ENCODE data around the gene PFKFB3.

Gene PFKFB3

DNA sequence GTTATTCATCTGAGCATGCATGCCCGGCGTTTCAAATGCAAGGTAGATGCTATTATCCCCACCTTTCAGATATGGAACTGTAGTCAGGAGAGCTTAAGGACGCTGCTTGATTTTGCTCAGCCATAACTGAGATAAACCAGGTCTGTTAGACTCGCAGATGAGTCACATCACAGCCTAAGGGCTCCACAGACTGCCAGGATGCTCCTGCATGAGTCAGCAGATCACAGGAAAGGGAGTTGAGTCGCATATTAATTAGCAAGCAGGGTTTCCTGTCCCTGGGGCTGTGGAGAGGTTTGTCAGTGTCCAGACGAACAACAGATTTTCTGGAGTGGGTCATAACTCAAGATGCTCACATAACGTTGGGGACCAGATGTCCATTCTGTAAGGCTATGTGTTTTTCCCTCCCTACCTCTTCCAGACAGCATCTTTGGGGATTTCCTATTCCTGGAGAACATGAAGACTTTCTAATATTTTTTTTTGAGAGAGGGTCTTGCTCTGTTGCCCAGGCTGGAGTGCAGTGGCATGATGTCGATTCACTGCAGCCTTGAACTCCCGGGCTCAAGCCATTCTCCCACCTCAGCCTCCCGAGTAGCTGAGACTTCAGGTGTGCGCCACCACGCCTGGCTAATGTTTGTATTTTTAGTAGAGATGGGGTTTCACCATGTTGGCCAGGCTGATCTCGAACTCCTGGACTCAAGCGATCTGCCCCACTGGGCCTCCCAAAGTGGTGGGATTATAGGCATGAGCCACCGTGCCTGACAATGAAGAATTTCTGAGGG lies 36.7 kb downstream of the PFKFB3 start:
- Histone ChIP-seq H3K9me3 (ENCODE audit: insufficient read depth, low read length) (no peaks in the 10 kb centered on the region), H3K9me2 (replicated peaks; ENCODE audit: insufficient read depth, low read length) (no peaks in the 10 kb centered on the region), H3K27ac (ENCODE audit: low read depth, low read length) (no peak overlapping the region), H2AFZ (ENCODE audit: low read depth, low read length, severe bottlenecking) (no peak overlapping the region), H4K20me1 (ENCODE audit: low read depth, low read length) (no peaks in the 10 kb centered on the region), H3K36me3 (ENCODE audit: low read length) (no peaks in the 10 kb centered on the region), H3K27me3 (ENCODE audit: low read length) (no peaks in the 10 kb centered on the region), H3F3A (ENCODE audit: insufficient read depth) (no peaks in the 10 kb centered on the region), H3K9ac (ENCODE audit: low read length) (no peak overlapping the region), H3K4me2 (ENCODE audit: low read depth, low read length, poor library complexity, severe bottlenecking) (no peak overlapping the region), H3K79me2 (ENCODE audit: insufficient read depth, low read length) (no peaks in the 10 kb centered on the region), H3K4me3 (ENCODE audit: insufficient read depth, low read length, poor library complexity, severe bottlenecking) (no peak overlapping the region)
- no peak for TF ChIP-seq EZH2phosphoT487 (conservative IDR thresholded peaks at IDR 0.05; ENCODE audit: low read length)
- TF ChIP-seq, protein P1, sequence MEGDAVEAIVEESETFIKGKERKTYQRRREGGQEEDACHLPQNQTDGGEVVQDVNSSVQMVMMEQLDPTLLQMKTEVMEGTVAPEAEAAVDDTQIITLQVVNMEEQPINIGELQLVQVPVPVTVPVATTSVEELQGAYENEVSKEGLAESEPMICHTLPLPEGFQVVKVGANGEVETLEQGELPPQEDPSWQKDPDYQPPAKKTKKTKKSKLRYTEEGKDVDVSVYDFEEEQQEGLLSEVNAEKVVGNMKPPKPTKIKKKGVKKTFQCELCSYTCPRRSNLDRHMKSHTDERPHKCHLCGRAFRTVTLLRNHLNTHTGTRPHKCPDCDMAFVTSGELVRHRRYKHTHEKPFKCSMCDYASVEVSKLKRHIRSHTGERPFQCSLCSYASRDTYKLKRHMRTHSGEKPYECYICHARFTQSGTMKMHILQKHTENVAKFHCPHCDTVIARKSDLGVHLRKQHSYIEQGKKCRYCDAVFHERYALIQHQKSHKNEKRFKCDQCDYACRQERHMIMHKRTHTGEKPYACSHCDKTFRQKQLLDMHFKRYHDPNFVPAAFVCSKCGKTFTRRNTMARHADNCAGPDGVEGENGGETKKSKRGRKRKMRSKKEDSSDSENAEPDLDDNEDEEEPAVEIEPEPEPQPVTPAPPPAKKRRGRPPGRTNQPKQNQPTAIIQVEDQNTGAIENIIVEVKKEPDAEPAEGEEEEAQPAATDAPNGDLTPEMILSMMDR (IDR thresholded peaks at IDR 0.05; ENCODE audit: insufficient read depth, low read length, poor library complexity, severe bottlenecking) = no peak

DNA sequence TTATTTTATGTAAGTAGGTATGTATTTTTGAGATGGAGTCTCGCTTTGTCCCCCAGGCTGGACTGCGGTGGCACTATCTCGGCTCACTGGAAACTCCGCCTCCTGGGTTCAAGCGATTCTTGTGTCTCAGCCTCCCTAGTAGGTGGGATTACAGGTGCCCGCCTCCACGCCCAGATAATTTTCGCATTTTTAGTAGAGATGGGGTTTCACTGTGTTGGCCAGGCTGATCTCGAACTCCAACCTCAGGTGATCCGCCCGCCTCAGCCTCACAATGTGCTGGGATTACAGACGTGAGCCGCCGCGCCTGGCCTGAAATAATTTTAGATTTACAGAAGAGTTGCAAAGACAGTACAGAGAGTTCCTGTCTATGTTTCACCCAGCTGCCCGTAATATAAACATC lies 37.5 kb downstream of the PFKFB3 start:
- H3F3A ChIP-seq (ENCODE audit: insufficient read depth) = no peaks in the 10 kb centered on the region
- H2AFZ ChIP-seq (ENCODE audit: low read depth, low read length, severe bottlenecking) = no peak overlapping the region
- no peaks in the 10 kb centered on the region for H3K36me3 ChIP-seq (ENCODE audit: low read length)
- H3K27me3 ChIP-seq (ENCODE audit: low read length) = no peaks in the 10 kb centered on the region
- H3K79me2 ChIP-seq (ENCODE audit: insufficient read depth, low read length) = no peaks in the 10 kb centered on the region
- no peak overlapping the region for H3K9ac ChIP-seq (ENCODE audit: low read length)
- no peaks in the 10 kb centered on the region for H3K9me3 ChIP-seq (ENCODE audit: insufficient read depth, low read length)
- H4K20me1 ChIP-seq (ENCODE audit: low read depth, low read length) = no peaks in the 10 kb centered on the region
- TF ChIP-seq, protein P1 (IDR thresholded peaks at IDR 0.05; ENCODE audit: insufficient read depth, low read length, poor library complexity, severe bottlenecking) = no peak
- TF ChIP-seq EZH2phosphoT487 (conservative IDR thresholded peaks at IDR 0.05; ENCODE audit: low read length) = no peak
- no peak overlapping the region for H3K4me3 ChIP-seq (ENCODE audit: insufficient read depth, low read length, poor library complexity, severe bottlenecking)
- H3K4me2 ChIP-seq (ENCODE audit: low read depth, low read length, poor library complexity, severe bottlenecking) = no peak overlapping the region
- H3K9me2 ChIP-seq (replicated peaks; ENCODE audit: insufficient read depth, low read length) = no peaks in the 10 kb centered on the region
- no peak overlapping the region for H3K27ac ChIP-seq (ENCODE audit: low read depth, low read length)

DNA sequence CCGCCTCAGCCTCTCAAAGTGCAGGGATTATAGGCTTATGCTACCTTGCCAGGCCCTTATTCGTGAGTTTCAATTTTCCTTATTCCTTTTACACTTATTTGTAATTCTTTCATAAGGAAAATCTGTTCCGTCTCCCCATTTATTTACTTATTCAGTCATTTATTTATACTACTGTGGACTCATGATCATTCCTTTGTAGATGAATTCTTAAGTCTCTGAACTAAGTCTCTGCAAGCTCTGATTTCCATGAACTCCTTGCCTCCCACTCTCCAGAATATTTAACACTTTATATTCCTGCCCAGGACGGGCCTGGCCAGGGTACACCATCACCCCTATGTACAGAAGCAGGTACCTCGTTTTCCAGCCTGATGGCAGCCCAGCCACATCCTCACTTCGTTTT lies 39.4 kb downstream of the PFKFB3 start:
- Histone ChIP-seq H3K27ac (ENCODE audit: low read depth, low read length) (no peak overlapping the region), H3K9ac (ENCODE audit: low read length) (no peak overlapping the region), H3K4me3 (ENCODE audit: insufficient read depth, low read length, poor library complexity, severe bottlenecking) (no peak overlapping the region), H2AFZ (ENCODE audit: low read depth, low read length, severe bottlenecking) (no peak overlapping the region), H3F3A (ENCODE audit: insufficient read depth) (no peaks in the 10 kb centered on the region), H3K79me2 (ENCODE audit: insufficient read depth, low read length) (no peaks in the 10 kb centered on the region), H3K4me2 (ENCODE audit: low read depth, low read length, poor library complexity, severe bottlenecking) (no peak overlapping the region), H3K36me3 (ENCODE audit: low read length) (no peaks in the 10 kb centered on the region), H3K9me3 (ENCODE audit: insufficient read depth, low read length) (no peaks in the 10 kb centered on the region), H4K20me1 (ENCODE audit: low read depth, low read length) (no peaks in the 10 kb centered on the region), H3K9me2 (replicated peaks; ENCODE audit: insufficient read depth, low read length) (no peaks in the 10 kb centered on the region), H3K27me3 (ENCODE audit: low read length) (no peaks in the 10 kb centered on the region)
- TF ChIP-seq, protein P1 (IDR thresholded peaks at IDR 0.05; ENCODE audit: insufficient read depth, low read length, poor library complexity, severe bottlenecking) = no peak
- no peak for TF ChIP-seq EZH2phosphoT487 (conservative IDR thresholded peaks at IDR 0.05; ENCODE audit: low read length)

Data from SU-DHL-6 (cell line).